ENCODE data around the gene PRSS21.

Gene PRSS21

DNA sequence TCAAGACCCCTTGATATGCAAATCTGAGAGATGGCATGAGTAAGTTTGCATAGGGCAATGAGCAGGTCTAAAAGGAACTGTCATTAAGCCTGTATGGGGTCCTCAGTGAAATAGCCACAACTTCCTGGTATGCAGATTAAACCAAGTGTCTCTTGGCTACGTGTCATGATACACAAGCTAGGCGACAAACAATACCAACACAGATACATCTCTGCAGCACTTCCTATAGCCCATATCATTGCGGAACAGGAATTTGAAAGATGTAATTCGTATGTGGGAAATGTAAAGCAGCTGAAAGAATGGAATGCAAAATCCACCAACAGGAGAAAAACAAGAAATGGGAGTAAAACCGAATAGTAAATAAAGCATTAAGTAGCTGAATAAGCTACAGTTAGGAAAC, 28.1 kb downstream of the PRSS21 start:
- no peak for DNase-seq (ENCODE audit: low spot score)

GRCh38 chr16:2846511-2847310, 29.7 kb downstream of the PRSS21 start:
- peak; percentile 72 for DNase-seq (ENCODE audit: low spot score)

DNA sequence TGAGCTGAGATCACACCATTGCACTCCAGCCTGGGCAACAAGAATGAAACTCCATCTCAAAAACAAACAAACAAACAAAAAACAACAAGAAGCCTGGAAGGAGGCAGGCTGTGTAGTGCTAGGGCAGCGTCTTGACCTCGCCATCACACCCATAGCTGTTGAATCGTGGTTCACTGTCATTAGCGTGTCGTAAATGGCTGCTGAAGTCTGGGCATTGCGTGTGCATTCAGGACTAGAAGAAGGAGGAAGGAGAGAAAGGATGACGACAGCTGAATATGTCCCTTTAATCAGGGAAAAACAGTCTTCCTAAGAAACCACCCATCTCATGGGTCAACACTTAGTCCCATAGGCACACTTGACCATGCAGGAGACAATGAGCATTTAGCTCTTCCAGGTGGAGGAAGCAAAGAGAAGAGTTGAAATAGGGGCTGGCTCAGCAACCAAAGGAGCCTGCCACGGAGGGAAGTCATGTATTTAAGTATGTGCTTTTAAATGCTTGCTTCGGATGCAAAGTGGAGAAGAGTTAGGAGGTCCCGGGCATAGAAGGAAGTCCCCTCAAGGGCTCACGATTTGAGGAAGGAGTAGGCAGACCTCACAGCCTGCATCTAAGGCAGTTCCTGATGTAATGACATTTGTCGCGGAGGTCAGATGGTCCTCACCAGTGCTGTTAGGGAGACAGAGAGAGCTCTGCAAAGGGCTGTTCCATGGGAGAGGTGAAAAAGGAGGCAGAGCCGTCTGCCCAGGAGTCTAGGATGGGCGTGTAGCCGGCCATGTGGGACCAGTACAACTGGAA, 32.1 kb downstream of the PRSS21 start:
- DNase-seq (ENCODE audit: low spot score), result no peak

DNA sequence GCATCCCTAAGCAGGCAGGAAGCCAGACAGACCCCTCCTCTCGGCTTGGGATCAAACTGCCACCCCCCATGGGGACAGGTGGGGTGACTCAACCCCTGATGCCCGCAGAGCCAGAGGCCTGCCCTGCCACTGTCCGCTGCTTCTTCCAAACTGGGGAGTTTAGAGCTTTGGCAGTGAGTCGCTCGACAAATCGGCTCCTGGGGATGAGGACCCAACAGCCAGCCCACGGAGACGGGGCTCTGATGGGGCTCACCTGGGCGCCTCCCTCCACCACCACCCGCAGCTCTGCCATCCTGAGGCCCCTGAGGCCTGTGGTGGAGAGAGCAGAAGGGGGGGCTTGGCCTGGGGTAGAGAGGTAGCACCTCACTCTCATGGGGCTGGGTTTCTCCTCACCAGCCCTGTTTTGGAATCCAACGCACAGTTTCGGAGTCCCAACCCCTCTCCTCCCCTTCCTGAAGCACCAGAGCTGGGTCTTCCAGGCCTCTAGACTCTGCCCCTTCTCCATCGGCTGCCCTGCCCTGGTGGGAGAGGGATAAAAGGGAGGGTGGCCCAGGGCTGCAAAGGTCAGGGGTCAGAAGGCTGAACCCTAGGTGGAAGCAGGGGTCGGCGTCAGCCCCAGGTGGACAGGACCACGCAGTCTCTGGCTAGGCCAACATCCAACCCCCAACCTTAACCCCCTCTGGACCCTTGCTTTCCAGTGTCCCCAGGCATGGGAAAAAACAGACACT, 35.1 kb downstream of the PRSS21 start:
- DNase-seq (ENCODE audit: low spot score), result no peak

DNA sequence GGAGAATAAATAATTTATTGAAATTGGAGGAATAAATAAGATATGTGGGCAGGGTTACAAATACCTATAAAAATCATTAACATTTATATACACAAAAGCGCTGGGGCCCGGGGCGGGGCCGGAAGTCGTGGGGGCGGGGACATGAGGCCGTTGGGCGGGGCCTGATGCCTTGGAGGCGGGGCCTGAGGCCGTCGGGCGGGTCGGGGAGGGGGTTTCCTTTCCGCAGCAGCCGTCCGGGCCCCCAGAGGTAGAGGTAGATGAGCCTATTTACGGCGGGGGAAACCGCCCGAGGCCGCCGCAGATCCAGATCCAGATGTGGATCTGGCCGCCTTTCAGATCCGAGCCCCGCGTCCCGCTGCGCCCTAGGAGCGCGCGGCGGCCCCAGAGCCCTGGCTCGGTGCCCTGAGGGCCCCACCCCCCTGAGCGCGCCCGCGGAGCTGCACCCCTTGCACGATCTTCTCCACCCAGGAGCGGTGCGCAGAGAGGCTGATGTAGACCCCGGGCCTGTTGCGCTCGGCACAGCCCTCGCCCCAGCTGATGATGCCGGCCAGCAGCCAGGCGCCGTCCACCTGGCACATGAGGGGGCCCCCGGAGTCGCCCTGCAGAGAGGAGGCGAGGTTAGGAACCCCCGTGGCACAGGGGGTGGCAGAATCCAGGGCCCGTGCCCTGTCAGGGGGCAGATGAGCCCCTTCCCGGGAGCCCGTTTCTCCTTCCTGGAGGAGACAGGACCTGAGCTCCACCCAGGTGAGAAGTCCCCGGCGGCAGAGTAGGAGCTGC, 35.9 kb downstream of the PRSS21 start:
- no peak for DNase-seq (ENCODE audit: low spot score)

DNA sequence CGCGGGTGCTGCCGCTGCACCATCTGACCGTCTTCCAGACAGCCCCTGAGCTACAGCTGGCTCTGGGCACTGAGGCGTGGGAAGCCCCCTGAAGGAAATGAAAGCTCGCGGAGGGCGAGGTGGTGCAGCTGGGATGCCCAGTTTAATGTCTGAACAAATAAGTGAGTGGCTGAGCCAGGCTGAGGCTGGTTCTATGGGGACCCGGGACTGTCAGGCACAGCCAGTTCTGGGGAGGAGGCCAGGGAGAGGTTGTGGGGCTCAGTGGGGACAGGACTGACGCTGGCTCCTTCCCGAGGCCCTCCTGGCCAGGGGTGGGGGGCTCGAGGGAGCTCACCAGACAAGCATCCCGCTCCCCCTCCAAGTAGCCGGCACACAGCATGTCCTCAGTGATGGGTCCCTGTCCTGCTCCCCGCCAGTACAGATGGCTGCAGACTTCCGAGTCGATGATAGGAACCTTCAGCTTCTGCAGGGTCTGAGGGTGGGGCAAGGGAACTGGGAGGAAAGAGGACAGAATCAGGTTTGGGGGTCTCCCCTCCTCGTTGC, 36.6 kb downstream of the PRSS21 start:
- no peak for DNase-seq (ENCODE audit: low spot score)

GRCh38 chr16:2854700-2855309, 37.8 kb downstream of the PRSS21 start:
- no peak for DNase-seq (ENCODE audit: low spot score)

- no peak for DNase-seq (ENCODE audit: low spot score)
These were observed 38.5 kb downstream of the PRSS21 start for GRCh38 chr16:2855536-2855935.

GRCh38 chr16:2856061-2856670, 39.1 kb downstream of the PRSS21 start:
- DNase-seq (ENCODE audit: low spot score), result no peak

GRCh38 chr16:2856686-2857450, 39.8 kb downstream of the PRSS21 start:
- DNase-seq (ENCODE audit: low spot score), result no peak

GRCh38 chr16:2857451-2858244, 40.6 kb downstream of the PRSS21 start, which contains the start of gene PRSS22:
TSS of gene PRSS22 (minus strand) at chr16:2858170. CDS start at chr16:2858104, 66 bp downstream.
- no peak for DNase-seq (ENCODE audit: low spot score)

DNA sequence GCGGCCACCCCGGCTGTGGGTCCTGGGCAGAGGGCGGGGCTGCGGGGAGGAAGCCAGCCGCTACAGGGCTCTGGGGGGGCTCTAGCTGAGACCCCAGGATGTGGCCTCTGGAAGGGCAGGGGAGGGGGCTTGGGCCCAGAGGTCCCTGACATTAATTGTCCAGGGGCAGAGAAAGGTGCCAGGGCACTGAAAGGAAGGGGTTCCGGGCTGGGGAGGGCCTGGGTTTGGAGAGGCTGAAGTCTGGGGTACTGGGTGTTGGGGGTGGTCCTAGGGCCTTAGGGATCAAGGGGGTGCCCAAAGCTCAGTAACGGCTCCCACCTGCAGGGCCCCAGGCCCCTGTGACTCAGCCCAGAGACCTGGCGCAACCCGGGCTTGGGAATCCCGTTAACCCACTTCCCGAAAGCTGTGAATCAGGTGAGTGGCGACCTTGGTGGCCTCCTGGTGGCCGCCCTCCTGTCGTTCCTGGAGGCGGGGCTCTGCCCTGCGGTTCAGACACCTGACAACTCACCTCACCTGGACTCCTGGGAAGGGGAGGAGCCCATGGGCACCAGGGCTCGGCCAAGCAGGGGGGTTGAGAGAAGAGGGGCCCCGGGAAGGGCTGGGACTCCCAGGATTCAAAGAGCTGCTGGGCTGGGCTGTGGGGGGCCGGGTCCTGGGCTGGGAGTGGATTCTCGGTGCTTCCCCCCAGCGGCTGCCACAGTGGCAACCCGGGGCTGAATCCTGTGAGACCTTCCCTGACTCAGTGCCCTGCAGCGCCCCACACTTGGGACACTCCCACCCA, 41.4 kb downstream of the PRSS21 start:
- no peak for DNase-seq (ENCODE audit: low spot score)

DNA sequence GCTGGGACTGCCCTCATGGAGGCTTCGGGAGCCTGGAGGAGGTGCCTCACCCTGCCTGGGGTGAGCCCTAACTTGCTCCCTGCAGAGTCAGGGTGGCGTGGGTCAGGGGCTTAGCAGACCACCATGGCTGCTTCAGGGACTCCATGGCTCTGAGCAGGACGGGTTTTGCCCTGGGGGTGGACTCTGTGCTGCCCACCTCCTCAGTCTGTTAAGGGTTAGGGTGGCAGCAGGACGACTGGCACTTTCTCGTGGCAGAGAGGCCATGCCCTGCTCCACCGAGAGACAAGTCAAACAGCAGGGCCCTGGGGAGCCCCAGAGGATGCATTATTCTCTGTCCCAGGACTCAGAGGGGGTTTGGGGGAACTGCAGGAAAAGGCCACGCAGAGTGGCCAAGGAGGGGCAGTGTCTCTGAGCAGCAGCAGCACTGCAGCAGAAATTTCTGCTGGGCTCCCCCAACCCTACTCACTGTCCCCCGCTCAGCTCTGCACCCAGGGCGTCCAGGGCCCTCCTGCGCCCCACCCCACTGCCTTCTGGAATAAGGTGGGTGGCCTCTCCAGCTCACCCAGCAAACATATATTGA, 42.7 kb downstream of the PRSS21 start:
- DNase-seq (ENCODE audit: low spot score), result no peak

- no peak for DNase-seq (ENCODE audit: low spot score)
These were observed 44.0 kb downstream of the PRSS21 start for GRCh38 chr16:2860826-2861567.

DNA sequence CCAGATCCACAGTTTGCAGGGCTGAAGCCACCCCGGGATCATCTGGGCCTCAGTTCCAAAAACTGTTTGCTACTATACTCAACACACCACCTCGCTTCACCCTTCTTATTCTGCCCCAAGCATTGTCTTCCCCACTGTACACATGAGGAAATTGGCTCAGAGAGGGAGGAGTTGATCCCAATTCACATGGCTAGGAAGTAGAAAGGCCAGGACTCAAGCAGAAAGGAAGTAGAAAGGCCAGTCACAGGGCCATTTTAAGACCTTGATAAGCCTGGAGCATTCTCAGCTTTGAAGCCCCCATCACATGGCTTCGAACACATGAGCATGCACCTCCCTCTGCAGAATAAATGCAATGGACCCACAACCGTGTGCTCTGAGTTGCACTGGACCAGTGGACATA, 48.6 kb downstream of the PRSS21 start:
- DNase-seq (ENCODE audit: low spot score), result no peak

DNA sequence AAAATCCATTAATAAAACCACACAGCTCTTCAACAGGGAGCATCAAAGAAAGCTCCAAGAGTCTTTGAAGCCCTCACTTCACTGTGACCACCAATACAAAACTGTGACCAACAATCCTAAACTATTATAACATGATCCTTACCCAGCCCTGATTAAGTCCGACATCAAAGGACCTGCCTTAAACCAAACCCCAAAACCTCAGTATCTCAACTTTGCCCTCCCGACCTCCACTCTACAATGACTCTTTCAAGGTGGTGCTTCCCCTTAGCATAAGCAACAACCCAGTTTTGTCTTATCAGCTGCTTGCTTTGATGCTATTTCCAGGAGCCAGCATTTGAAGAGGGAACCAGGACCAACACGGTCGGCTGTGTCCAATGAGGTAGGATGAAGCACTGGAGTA, 49.4 kb downstream of the PRSS21 start:
- DNase-seq (ENCODE audit: low spot score), result no peak

- DNase-seq (ENCODE audit: low spot score), result no peak
These were observed 50.6 kb downstream of the PRSS21 start for GRCh38 chr16:2867661-2867986.

All from kidney capillary endothelial cell (primary cell).